T-helper 1 cell (primary cell): Measurements from ENCODE around the gene GPRC5C.

ENCODE experiments used
- DNase-seq, 5 donors: peaks; one replicate each; pipeline ENCODE4 v3.0.0-alpha.2; 2012 to 2020

The GPRC5C gene

DNA sequence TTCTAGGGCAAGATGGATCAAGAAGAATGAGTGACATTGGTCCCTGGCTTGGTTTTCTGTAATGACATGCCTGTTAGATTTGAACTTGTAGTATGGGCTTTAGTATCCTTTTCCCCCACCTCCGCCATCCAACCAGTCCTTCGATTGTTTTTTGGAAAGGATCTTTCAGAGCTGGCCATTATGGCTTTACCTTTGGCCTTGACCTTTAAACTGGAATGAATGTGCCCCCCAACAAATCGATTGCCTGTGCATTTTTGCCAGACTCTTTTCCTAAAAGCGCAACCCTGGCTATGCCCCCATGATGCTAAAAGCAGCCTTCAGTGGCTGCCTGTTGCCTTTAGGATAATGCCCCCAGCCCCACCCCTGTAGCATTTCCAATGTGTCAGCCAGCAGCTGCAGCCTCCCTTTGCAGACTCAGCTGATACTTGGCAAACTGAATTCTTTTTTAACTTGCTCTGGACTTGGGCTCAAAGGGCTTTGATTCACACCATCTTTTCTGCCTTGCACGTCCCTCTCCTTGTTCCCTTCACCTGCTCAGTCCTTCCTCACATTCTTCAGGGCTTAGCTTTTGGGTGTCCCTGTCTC, 4.0 kb downstream of the GPRC5C start:
- DNase-seq, result no peak

DNA sequence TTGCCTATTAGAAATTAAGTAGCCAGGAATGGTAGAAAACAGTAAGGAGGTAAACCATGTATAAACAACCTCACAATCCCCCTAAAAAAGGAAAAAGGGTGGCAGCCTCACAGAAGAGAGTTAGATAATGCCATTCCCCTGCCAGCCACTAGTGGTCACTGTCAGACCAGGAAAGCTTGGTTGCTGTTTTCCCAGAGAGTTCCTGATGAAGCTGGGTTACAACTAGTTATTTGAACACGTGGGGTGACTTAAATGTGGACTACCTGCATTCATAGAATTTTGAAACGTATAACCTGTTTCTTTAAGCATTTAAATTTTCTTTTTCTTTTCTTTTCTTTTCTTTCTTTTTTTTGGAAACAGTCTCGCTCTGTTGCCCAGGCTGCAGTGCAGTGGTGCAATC, 5.8 kb downstream of the GPRC5C start:
- DNase-seq, result no peak

DNA sequence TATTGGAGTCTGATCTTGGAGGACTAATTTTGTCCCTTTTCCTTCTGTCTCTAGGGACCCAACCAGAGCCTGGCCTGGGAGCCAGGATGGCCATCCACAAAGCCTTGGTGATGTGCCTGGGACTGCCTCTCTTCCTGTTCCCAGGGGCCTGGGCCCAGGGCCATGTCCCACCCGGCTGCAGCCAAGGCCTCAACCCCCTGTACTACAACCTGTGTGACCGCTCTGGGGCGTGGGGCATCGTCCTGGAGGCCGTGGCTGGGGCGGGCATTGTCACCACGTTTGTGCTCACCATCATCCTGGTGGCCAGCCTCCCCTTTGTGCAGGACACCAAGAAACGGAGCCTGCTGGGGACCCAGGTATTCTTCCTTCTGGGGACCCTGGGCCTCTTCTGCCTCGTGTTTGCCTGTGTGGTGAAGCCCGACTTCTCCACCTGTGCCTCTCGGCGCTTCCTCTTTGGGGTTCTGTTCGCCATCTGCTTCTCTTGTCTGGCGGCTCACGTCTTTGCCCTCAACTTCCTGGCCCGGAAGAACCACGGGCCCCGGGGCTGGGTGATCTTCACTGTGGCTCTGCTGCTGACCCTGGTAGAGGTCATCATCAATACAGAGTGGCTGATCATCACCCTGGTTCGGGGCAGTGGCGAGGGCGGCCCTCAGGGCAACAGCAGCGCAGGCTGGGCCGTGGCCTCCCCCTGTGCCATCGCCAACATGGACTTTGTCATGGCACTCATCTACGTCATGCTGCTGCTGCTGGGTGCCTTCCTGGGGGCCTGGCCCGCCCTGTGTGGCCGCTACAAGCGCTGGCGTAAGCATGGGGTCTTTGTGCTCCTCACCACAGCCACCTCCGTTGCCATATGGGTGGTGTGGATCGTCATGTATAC, 8.0 kb downstream of the GPRC5C start:
- no peak for DNase-seq

DNA sequence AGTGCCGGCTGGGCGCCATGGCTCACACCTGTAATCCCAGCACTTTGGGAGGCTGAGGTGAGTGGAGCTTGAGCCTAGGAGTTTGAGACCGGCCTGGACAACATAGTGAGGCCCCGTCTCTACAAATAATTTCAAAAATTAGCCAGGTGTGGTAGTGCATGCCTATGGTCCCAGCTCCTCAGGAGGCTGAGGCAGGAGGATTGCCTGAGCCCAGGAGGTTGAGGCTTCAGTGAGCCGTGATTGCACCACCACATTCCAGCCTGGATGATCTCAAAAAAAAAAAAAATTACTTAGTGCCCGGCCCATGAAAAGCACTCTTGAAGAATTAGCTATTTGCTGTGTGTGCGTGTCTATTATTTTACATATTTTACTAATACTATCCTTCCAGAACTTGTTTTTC, 9.6 kb downstream of the GPRC5C start:
- DNase-seq, result no peak

DNA sequence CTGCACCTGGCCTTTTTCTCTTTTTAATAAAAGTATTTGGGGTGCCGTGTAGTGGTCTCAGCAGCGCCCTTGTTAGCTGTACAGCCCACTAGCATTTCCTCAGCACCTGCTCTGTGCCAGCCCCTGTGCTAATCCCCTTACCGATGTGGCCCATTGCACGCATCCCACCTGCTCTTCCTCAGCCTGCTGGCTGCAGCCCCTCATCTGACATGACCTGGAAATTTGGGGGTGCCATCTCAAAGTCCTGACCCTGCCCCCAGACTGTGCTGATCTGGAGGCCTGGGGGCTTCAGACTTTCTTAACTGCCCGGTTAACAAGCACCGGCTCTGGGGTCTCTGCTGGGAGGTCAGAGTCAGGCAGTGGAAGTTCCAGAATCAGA, 10.4 kb downstream of the GPRC5C start:
- no peak for DNase-seq

DNA sequence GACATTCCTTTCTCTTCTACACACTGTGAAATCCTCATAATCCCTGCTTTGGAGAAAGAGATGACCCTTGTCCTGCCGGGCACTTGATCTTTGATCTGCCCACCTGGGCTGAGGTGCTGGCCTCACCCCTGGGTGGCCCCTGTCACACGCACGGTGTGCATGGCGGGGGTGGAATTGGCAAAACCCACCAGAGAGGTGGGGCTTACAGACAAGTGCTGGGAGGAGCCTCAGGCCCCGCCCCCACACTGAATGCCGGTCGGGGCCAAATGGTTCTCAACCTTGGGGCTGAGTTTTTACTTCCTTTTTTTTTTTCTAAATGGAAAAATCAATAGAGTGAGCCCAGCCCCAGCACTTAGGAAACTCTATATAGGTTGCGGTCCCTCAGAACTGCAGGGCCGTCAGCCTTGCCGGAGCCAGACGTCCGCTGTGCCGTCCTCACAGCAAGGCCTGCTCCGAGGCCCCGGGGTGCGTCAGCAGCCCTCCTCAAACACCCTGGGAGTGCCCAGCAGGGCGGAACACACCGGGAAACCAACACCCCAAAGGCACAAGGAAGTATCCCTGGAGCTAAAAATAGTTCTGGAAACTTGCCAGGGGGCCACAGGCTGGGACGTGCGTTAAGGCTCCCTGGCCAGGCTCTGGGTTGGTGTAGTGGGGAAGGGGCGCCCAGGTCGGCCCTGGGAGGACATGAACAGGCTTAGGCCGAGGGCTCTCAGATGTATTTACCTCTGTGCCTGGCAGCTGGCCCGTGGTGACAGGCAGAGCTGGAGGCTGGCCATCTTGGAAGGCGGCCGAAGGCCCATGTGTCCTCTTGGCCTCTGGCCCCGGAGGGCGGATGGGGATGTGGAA, 11.0 kb downstream of the GPRC5C start:
- DNase-seq, result no peak

DNA sequence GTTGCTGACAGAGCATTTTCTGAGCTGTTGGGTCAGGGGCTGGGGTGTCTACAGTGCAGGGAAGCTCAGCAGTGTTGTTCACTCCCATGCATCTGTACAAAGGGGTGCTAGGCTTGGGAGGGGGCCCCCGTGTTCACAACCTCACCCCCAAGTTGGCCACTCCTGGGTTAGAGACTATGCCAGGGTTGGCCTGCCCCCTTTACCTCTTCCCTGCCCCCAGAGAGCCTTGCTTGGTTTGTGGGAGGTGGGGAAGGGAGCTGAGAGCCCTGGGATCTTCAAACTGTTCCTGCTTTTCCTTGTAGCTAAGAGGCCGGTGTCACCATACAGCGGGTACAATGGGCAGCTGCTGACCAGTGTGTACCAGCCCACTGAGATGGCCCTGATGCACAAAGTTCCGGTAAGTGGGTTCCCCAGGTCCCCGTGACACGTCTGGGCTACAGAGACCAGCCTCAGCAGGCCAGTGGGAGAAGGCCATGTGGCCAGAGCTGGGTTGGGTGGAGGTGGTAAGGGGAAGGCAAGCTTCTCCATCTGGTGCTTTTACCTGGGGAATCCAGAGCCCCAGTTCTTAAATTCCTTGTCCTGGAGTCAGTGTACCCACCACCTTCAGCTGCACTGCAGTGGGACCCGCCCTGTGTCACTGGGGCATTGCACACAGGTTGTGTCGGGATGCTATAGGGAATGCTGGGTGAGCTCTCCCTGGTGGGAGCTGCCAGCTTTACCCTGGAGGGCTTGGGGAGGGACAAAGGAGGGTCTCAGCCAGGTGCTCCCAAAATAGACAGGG, 11.8 kb downstream of the GPRC5C start:
- no peak for DNase-seq

DNA sequence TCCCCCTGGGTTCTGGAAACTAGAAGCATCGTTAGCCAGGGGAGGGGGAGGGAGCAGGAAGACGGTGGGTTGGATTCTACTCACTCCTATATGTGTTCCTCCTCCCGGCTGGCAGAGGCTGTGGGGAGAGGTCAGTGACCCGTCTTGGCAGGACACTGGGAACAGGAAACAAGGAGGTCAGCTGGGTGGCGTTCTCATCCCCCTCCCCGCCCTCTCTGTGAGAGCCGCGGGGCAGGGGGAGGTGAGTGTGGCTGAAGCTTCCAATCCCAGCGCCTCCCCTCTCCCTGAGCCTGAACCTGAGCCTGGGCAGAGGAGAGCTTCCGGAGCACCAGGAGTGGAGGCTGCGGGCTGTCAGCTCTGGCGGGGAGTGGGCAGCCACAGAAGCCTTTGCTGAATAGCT, 12.5 kb downstream of the GPRC5C start:
- no peak for DNase-seq

DNA sequence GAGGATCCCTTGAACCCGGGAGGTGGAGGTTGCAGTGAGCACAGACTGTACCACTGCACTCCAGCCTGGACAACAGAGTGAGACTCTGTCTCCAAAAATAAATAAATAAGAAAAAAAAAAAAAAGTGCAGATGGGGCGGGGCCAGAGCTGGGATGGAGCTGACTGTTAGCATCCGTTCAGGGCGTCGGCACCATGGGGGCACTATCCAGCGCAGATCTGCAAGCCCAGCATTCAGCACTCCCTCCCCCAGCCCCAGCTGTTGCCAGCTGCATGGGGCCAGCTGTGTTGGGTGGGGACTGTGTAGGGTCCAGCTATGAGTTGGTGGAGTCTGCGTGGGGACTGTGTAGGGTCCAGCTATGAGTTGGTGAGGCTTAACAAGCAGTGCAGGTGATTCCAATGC, 13.3 kb downstream of the GPRC5C start:
- DNase-seq, result no peak

DNA sequence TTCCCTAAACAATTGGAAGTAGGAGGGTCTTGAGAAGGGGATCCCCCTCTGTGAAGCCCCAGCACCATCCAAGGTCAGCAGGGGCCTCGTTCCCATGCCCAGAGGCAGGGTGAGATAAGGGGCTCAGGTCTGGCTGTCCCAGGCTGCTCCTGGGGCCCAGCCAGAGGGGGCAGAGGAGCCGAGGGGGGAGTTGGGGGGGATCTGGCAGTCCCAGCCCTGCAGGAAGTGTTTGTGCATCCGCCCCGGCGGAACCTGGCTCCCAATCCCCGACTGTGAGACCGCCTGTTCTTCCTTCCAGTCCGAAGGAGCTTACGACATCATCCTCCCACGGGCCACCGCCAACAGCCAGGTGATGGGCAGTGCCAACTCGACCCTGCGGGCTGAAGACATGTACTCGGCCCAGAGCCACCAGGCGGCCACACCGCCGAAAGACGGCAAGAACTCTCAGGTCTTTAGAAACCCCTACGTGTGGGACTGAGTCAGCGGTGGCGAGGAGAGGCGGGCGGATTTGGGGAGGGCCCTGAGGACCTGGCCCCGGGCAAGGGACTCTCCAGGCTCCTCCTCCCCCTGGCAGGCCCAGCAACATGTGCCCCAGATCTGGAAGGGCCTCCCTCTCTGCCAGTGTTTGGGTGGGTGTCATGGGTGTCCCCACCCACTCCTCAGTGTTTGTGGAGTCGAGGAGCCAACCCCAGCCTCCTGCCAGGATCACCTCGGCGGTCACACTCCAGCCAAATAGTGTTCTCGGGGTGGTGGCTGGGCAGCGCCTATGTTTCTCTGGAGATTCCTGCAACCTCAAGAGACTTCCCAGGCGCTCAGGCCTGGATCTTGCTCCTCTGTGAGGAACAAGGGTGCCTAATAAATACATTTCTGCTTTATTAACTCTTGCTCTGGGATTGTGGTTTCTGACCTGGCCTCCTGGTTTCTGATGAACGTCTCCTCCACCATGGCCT, 14.9 kb downstream of the GPRC5C start:
- no peak for DNase-seq

DNA sequence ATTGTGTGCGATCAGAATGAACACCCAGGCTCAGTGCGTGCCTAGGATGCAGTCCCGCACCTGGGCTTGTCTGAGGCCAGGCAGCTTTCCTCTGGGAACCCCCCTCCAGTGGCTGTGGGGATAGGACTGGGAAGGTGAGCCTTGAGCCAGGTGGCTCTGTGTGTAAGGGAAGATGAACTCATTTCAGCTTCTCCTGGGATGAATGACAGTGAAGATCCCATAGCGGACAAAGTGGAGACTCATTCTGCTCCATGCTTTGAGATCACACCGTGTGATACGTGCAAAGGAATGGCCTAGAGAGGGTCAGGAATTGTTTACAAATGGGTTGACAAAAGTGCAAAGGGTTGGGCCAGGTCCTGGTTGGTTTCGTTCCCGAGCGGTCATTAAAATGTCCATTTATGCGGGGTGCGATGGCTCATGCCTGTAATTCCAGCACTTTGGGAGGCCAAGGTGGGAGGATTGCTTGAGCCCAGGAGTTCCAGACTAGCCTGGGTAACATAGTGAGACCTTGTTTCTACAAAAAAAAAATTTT, 15.8 kb downstream of the GPRC5C start:
- DNase-seq, result no peak

DNA sequence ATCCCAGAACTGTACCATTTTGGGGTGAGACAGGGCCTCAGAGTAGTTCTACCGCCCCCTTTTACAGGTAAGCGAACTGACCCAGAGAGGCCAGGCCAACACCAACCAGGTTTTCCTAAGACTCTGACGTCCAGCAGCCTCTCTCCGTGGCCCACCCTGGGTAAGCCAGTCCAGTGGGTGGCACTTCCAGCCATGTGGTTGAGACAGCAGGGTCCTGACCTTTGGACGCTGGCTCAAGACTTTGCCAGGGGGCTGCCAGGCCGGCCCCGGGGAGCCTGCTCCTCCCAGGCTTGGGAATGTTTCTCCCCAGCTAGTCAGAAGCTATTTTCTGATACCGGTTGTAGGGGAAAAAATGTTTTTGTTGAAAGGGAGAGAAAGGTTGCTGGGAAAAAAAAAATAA, 16.9 kb downstream of the GPRC5C start:
- DNase-seq, result no peak

DNA sequence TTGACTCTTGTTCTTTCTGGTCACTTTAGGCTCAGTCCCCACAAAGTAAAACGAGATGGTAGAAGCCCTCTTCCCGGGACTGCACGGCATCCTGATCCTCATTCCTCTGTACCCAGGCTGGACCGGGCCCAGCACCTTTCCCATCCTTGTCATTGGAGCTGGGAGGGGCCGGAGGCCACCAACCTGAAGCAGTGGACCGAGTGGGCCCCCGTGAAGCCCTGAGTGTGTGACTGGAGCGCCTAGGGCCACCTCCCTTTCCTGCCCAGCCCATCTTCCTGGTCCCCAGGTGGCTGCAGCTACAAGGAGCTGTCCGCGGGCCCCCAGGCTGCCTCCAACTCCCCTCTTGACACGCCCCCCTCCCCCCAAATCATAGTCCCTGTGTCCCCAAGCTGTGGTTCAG, 17.4 kb downstream of the GPRC5C start:
- DNase-seq, result no peak

DNA sequence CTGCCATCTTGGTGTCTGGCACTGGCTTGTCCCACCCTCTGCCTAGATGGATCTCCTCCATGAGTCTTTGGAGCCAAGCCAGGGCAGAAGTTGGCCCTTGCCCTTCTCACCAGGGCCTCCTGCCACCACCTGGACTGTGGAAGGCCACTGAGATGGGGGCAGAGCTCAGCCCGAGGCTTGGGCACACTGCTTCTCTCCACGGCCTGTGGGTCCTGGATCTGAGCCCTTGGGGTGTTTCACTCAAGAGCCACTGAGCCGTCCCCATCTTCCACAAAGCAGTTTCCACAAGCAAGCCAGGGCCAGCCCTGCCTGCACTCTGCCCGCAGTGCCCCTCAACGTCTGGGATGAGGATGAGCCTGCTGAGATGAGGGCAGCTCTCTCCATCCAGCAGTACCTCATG, 17.9 kb downstream of the GPRC5C start:
- DNase-seq, result no peak

DNA sequence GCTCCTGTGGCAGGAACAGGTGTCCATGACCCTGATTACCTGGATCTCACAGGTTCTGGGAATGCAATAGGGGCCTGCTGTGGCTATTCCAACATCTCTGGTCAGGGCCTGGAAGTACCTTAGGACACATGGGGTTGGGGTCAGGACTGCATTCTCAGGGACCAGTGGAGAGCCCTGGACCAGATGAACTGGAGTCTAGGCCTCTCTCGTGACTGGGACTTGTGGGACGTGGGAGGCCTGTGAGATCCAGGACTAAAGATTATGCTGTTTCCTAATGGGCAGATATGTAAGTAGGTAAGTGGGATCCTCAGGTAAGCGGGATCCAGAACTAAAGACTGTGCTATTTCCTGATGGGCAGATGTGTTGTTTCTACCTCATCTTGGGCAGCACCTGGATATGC, 18.3 kb downstream of the GPRC5C start:
- no peak for DNase-seq

DNA sequence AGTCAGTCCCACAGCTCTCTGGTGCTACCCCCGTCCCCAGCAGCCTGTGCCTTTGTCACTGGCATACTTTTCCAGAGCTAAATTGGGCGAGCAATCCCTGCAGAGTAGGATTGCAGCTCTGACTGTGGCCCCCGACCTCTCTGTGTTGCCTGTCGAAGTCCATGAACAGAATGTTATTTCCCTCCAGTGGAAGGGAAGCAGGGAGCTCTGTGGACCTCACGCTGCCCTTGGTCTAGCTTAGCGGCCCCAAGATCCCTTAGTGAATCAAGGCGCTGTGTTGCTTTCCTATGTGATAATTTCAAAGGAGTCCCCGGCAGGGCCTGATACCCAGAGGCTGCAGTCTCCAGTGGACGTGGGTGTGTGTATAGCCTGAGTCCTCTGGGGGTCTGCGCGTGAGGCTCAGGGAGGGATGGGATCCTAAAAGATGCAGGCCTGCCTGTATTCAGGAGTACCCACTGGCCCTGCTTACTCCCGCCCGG, 19.1 kb downstream of the GPRC5C start:
- DNase-seq, result no peak

DNA sequence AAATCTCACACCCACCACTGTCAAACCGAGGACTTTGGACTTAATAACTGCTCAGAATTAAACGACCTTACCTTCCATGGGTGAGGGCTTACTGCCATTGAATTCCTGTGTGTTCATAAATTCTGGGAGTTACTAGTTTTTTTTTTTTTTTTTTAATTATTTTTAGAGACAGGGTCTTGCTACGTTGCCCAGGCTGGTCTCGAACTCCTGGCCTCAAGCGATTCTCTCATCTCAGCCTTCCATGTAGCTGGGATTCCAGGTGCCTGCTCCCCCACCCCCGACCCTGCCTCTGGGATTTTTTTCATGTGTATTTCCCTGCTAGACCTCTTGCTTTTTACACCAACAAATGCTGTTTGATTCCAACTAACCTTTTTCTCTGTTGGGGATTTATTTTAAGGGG, 19.7 kb downstream of the GPRC5C start:
- no peak for DNase-seq

DNA sequence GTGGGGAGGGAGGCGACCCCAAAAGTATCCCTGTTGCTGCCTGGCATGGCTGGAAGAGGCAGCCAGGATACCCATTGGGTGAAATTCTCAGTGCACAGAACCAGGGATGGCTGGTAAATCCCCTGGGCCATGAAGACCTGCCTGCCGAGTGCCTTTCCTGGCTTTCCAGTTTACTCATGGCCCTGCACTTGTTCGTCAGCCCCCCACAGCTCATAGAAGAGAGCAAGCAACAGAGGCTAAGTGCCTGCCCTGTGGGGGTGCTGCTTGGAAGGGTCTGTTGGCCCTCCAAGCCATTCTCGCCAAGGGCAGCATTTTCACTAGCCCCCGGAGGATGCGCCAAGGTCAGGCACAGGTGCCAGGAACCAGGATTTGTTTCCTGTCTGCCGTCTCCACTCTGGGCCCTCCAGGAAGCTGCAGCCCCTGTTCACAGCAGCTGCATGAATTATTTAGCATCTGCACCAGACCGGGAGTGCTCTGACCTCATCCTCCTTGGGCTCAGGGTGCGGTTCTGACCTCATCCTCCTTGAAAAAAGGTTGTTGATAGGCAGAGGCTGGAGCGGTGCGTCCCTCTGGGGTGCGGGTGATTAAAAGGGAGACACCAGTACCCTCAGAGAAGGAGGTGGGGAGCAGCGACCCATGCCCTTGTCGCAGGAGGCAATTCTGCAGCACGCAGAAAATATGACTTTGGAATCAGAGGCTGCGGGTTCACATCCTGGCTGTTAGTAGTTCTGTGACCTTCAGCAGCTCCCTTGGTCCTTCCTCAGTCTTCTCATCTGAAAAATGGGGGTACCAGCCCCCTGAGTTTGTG, 20.3 kb downstream of the GPRC5C start:
- peak in 1 of 5 donors; percentile 36 for DNase-seq

DNA sequence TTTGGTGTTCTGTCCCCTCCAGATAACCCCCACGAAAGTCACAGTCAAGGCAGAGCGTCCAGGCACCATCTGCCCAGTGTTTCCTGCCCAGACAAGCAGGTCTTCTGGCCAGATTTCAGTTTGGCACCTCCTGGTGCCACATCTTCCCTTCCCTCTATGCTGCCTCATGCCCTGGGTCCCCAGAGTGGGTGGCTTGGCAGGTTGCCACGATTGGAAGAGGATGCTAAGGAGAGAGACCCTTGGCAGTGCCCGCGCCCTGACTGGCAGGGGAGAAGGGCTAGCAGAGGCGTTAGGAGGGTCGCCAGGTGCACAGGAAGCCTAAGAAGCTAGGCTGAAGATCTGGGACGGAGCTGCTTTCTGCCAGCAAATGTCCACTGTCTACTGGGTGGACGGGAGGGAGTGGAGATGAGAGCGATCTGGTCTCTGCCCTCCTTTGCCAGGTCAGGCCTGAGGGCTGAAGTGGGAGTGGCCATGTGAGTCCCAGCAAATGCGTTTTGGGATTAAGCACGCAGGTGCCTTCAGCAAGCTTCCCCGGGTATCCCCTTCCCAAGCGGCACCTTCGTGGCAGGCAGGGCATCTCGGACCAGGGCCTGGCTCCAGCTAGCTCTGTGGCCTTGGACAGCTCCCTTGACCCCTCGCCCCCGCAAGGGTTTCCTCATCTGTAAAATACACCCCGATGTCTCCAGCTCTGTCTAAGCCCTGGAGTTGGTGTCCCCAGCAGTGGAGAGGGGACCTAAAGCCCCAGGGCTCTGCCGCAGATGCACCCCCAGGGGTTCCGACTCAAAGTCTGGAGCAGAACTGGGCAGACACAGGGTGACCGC, 21.2 kb downstream of the GPRC5C start:
- no peak for DNase-seq
